HEK293 (cell line): ENCODE data around the gene SKAP1.
A peak's percentile ranks its signal among the peaks of the same experiment; 100 is the strongest.

ENCODE experiments used
- PRDM1 ChIP-seq: fragments of 450-650 bp; formaldehyde crosslinking; IDR thresholded peaks from 2 replicates; pipeline ENCODE4; 2016; ENCODE audit warnings: missing biosample characterization, missing genetic modification characterization
- RBAK ChIP-seq: fragments of 450-650 bp; formaldehyde crosslinking; IDR thresholded peaks from 2 replicates; pipeline ENCODE4 v1.5.1; 2016; ENCODE audit warnings: missing biosample characterization, missing genetic modification characterization
- ZNF174 ChIP-seq: fragments of 450-650 bp; formaldehyde crosslinking; IDR thresholded peaks from 2 replicates; pipeline ENCODE4 v1.5.0; 2017; ENCODE audit warnings: missing biosample characterization, mild to moderate bottlenecking, missing genetic modification characterization
- ZNF211 ChIP-seq: fragments of 450-650 bp; formaldehyde crosslinking; IDR thresholded peaks from 2 replicates; pipeline ENCODE4 v1.5.1; 2016; ENCODE audit warnings: low read depth, missing biosample characterization, missing genetic modification characterization
- ZNF426 ChIP-seq: fragments of 450-650 bp; formaldehyde crosslinking; IDR thresholded peaks from 2 replicates; pipeline ENCODE4 v1.5.1; 2017; ENCODE audit warnings: missing biosample characterization, missing genetic modification characterization, mild to moderate bottlenecking, inconsistent platforms, moderate library complexity
- ZNF488 ChIP-seq: fragments of 450-650 bp; formaldehyde crosslinking; IDR thresholded peaks from 2 replicates; pipeline ENCODE4 v1.5.1; 2016; ENCODE audit warnings: missing biosample characterization, missing genetic modification characterization
- ZNF549 ChIP-seq: fragments of 450-650 bp; IDR thresholded peaks from 2 replicates; pipeline ENCODE4 v1.5.1; 2018; ENCODE audit warnings: missing biosample characterization, missing genetic modification characterization, mild to moderate bottlenecking, inconsistent platforms, moderate library complexity
- ZNF561 ChIP-seq: fragments of 450-650 bp; IDR thresholded peaks from 2 replicates; pipeline ENCODE4 v1.5.1; 2018; ENCODE audit warnings: missing biosample characterization, missing genetic modification characterization, borderline replicate concordance
- ZNF785 ChIP-seq: fragments of 450-650 bp; formaldehyde crosslinking; IDR thresholded peaks from 2 replicates; pipeline ENCODE4 v1.5.1; 2016; ENCODE audit warnings: missing biosample characterization, missing genetic modification characterization
- ZNF792 ChIP-seq: fragments of 450-650 bp; formaldehyde crosslinking; IDR thresholded peaks from 2 replicates; pipeline ENCODE4 v1.5.1; 2016; ENCODE audit warnings: missing biosample characterization, missing genetic modification characterization
- ZSCAN18 ChIP-seq: fragments of 450-650 bp; formaldehyde crosslinking; IDR thresholded peaks from 2 replicates; pipeline ENCODE4 v1.5.1; 2016; ENCODE audit warnings: missing biosample characterization, missing genetic modification characterization
- TF ChIP-seq, protein P1 (sequence below): fragments of 450-650 bp; formaldehyde crosslinking; IDR thresholded peaks from 2 replicates; pipeline ENCODE4 v1.5.1; 2016; ENCODE audit warnings: missing biosample characterization, missing genetic modification characterization
- TF ChIP-seq, protein P2 (sequence below): sonication (generic); formaldehyde crosslinking; IDR thresholded peaks from 2 replicates; pipeline ENCODE4 v1.8.1; 2022; ENCODE audit warnings: mild to moderate bottlenecking, moderate library complexity, missing genetic modification reagents

DNA sequence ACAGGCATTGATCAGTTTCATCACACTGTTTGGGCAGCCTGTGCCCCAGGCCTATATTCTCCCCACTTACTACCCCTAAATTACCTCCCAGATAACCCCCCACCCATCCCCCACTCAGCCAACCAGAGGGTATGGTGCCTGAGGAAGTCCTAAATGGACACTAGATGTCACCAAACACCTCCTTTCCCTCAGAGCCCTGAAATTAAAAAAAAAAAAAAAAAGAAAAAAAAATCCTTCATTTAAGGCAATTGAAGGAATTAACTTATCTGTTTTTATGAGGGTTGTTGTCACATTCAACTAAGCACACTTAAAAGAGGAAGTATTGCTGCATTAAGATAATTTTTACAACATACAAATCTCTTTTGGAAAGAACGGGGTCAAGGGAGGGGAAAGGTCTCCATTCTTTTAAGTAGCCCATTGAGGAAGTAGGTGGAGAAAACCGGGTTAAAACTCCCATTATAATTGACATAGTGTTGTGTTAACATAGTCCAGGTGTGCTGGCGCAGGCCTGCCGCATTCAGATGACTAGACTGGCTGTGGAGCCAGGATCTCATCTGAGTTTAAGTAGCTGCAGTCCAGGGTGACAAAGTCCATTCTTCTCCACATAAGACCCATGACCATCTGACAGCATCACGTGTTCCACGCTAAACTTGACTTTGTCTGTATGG is 276.2 kb downstream of the SKAP1 start:
- TF ChIP-seq, protein P1, sequence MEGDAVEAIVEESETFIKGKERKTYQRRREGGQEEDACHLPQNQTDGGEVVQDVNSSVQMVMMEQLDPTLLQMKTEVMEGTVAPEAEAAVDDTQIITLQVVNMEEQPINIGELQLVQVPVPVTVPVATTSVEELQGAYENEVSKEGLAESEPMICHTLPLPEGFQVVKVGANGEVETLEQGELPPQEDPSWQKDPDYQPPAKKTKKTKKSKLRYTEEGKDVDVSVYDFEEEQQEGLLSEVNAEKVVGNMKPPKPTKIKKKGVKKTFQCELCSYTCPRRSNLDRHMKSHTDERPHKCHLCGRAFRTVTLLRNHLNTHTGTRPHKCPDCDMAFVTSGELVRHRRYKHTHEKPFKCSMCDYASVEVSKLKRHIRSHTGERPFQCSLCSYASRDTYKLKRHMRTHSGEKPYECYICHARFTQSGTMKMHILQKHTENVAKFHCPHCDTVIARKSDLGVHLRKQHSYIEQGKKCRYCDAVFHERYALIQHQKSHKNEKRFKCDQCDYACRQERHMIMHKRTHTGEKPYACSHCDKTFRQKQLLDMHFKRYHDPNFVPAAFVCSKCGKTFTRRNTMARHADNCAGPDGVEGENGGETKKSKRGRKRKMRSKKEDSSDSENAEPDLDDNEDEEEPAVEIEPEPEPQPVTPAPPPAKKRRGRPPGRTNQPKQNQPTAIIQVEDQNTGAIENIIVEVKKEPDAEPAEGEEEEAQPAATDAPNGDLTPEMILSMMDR (tag by site-specific recombination) = peak; percentile 78
- TF ChIP-seq, protein P2, sequence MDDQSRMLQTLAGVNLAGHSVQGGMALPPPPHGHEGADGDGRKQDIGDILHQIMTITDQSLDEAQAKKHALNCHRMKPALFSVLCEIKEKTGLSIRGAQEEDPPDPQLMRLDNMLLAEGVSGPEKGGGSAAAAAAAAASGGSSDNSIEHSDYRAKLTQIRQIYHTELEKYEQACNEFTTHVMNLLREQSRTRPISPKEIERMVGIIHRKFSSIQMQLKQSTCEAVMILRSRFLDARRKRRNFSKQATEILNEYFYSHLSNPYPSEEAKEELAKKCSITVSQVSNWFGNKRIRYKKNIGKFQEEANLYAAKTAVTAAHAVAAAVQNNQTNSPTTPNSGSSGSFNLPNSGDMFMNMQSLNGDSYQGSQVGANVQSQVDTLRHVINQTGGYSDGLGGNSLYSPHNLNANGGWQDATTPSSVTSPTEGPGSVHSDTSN (CRISPR knock-in tag) = no peak
- TF ChIP-seq ZSCAN18 (tag by site-specific recombination) = no peak
- TF ChIP-seq ZNF426 (tag by site-specific recombination) = no peak
- no peak for TF ChIP-seq ZNF174 (tag by site-specific recombination)
- no peak for TF ChIP-seq ZNF792 (tag by site-specific recombination)
- no peak for TF ChIP-seq ZNF211 (tag by site-specific recombination)
- TF ChIP-seq PRDM1 (tag by site-specific recombination) = no peak
- no peak for TF ChIP-seq ZNF488
- no peak for TF ChIP-seq ZNF549 (tag by site-specific recombination)
- TF ChIP-seq ZNF561 (tag by site-specific recombination) = no peak
- TF ChIP-seq ZNF785 (tag by site-specific recombination) = no peak
- no peak for TF ChIP-seq RBAK
